Spinal cord (tissue), 10 donors: ENCODE results near the gene ARMC9. TPM values are rescaled to one million over a fixed set of nuclear protein-coding genes. Genes with fewer than 3 reads are reported as not detected.

ENCODE experiments used
- DNase-seq, 6 donors: peaks; one replicate each; pipeline versions ENCODE4 v3.0.0 to v3.0.0-alpha.2; 2013 to 2015; ENCODE audit warnings: low spot score in 6 of 6, low read depth in 4 of 6
- H3K27ac ChIP-seq: one replicate; pipeline ENCODE4 v1.5.1; 2013; ENCODE audit warnings: low read depth, low read length, control low read depth
- H3K27me3 ChIP-seq: one replicate; pipeline ENCODE4 v1.6.1; 2013; ENCODE audit warnings: low read length; ENCODE audit not compliant: control insufficient read depth, insufficient read depth
- H3K36me3 ChIP-seq: one replicate; pipeline ENCODE4 v1.6.1; 2013; ENCODE audit warnings: low read length; ENCODE audit not compliant: control insufficient read depth, insufficient read depth
- H3K4me1 ChIP-seq: one replicate; pipeline ENCODE4 v1.6.1; 2013; ENCODE audit warnings: low read length; ENCODE audit not compliant: control insufficient read depth, insufficient read depth
- H3K4me3 ChIP-seq: one replicate; pipeline ENCODE4 v1.5.1; 2013; ENCODE audit warnings: low read depth, low read length, control low read depth
- H3K9me3 ChIP-seq: one replicate; pipeline ENCODE4 v1.6.1; 2013; ENCODE audit warnings: low read length; ENCODE audit not compliant: control insufficient read depth, insufficient read depth
- WGBS: methylation state at CpG from one replicate; pipeline ENCODE4 v1.1.5; 2013; ENCODE audit warnings: missing lambda C conversion rate; ENCODE audit not compliant: insufficient coverage; 5-methylcytosine and 5-hydroxymethylcytosine counted together
- polyA plus RNA-seq, 2 donors: library from polyadenylated mRNA; unstranded; fragments of 120-200 nt; gene quantifications; one replicate each; pipeline ENCODE4 v1.2.1, GENCODE V29; 2013; ENCODE audit not compliant: insufficient read length in 2 of 2
- total RNA-seq, 2 donors: library from RNA; depleted of rRNA in 1 of 2; stranded (reverse); fragments of 120-200 nt in 1 of 2; fragments of >200 nt in 1 of 2; gene quantifications; one replicate each; pipeline versions ENCODE4 v1.2.3 to v1.2.4, GENCODE V29; 2013 to 2014
- donor health status: healthy.

The ARMC9 gene
- total and polyA plus RNA-seq, 4 donors: 14.4 to 27.6 (median 21.3) TPM

DNA sequence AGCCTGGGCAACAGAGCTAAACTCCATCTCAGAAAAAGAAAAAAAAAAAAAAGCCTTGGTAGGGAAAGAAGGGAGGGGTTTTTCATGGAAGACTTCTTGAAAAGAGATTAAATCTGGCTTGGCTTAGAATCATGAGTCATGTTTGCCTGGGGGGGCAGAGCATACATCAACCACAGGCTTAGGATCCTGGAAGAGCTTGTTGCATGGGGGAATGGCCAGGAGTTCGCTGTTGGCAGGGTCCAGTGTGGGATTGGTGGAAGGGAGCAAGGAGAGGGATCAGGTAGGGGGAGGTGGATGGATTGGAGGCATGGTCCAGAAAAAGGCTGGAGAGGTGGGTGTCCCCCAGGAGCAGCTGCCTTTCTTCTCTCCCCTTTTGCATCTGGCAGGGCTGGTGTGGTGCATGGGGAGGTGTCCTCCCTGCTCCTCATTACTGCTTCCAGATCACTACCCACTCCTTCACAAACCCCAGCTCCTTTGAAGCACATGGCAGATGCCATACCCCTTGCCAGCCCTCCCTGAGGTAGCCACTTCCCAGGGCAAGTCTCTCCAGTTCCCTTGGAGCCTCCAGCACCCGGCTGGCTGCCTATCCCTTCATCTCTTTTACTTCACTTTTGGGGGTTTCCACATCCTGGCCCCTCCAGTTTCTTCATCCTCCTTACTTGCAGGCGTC is 2.5 kb downstream of the ARMC9 start:
- no peak for DNase-seq
- Histone ChIP-seq H3K4me3 (no peak overlapping the region), H3K4me1 (peaks cover 14% of the 10 kb centered on the region), H3K9me3 (no peaks in the 10 kb centered on the region), H3K36me3 (peaks cover 17% of the 10 kb centered on the region), H3K27me3 (no peaks in the 10 kb centered on the region), H3K27ac (no peak overlapping the region)
- WGBS: 90% methylated on average over 3 of the region's 3 CpGs

DNA sequence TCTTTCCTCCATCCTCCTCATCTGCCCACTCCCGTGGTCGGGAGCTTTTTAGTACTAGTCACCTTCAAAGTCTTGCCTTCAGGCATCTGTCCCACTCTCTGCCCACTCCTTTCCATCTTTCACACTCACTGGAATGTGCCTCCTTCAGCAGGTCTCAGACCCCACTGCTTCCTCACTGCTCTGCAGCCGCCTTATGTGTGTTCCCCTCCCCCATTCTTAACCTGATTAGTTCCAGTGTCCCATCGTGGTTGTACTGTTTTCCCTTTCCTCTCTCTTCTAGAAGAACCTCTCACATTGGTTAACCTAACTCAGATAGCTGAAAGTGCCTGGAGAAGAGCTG is 3.0 kb downstream of the ARMC9 start:
- no peaks in the 10 kb centered on the region for H3K27me3 ChIP-seq
- no peaks in the 10 kb centered on the region for H3K9me3 ChIP-seq
- H3K4me1 ChIP-seq: peaks cover 14% of the 10 kb centered on the region
- no peak for DNase-seq
- H3K27ac ChIP-seq: no peak overlapping the region
- H3K36me3 ChIP-seq: peaks cover 17% of the 10 kb centered on the region
- 87% methylated on average over 3 of the region's 4 CpGs for WGBS
- no peak overlapping the region for H3K4me3 ChIP-seq

DNA sequence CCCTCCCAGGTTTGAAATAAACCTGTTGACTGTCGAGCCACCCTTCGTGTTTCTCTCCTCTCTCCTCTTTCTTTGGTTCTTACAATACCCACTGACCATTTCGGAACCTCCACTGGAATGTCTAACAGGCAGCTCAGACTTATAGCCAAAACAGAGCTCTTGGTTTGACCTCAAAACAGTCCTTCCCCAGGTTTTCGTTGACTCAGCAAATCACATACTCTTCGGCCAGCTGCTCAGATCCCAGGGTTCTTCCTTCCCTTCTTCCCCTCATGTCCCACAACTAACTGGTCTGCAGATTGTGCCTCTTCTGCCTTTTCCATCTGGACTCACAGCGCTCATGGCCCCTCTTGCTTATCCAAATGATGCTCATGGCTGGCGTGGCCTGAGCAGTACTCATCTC is 4.7 kb downstream of the ARMC9 start:
- no peak for DNase-seq
- no peak overlapping the region for H3K4me3 ChIP-seq
- peaks cover 23% of the 10 kb centered on the region for H3K36me3 ChIP-seq
- H3K27ac ChIP-seq: no peak overlapping the region
- H3K9me3 ChIP-seq: no peaks in the 10 kb centered on the region
- H3K27me3 ChIP-seq: no peaks in the 10 kb centered on the region
- 93% methylated on average over 7 of the region's 7 CpGs for WGBS
- peaks cover 9% of the 10 kb centered on the region for H3K4me1 ChIP-seq

DNA sequence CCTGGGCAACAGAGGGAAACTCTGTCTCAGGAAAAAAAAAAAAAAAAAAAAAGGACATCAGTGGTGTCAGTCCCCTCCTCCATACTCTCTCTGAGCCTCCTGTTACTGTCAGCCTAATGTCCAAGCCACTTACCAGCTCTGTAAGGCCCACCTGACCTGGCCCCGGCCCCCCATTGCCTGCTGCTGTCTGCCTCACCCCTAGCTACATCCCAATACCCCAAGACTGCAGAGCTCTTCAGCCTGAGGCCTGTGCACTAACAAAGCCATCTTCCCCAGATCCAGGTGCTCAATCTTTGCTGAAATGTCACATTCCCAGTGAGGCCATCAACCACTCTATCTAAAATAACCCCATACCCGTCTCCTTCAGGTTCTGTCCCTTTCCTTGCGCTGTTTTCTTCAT is 5.7 kb downstream of the ARMC9 start:
- H3K4me1 ChIP-seq: peaks cover 7% of the 10 kb centered on the region
- H3K9me3 ChIP-seq: no peaks in the 10 kb centered on the region
- DNase-seq: no peak
- no peaks in the 10 kb centered on the region for H3K27me3 ChIP-seq
- peaks cover 31% of the 10 kb centered on the region for H3K36me3 ChIP-seq
- H3K27ac ChIP-seq: no peak overlapping the region
- 92% methylated on average over 3 of the region's 3 CpGs for WGBS
- no peak overlapping the region for H3K4me3 ChIP-seq

DNA sequence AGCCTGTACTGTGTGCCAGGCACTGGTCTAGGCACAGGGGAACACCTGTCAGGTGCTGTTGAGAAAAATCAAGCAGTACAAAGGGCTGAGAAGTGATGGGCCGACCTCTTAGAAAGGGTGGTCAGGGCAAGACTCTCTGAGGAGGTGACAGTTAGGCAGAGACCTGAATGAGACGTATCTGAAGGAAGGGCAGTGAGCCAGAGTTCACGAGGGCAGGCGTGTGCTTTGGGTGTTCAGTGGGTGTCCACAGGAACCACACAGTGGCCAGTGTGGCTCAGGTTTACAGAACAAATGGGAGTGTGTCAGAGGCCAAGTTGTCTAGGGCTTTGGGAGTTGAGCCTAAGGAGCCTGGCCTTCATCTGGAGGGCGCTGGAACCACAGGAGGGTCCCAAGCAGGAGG is 6.2 kb downstream of the ARMC9 start:
- H3K27me3 ChIP-seq: no peaks in the 10 kb centered on the region
- no peak overlapping the region for H3K27ac ChIP-seq
- DNase-seq: no peak
- H3K4me1 ChIP-seq: peaks cover 3% of the 10 kb centered on the region
- H3K9me3 ChIP-seq: no peaks in the 10 kb centered on the region
- no peak overlapping the region for H3K4me3 ChIP-seq
- H3K36me3 ChIP-seq: peaks cover 34% of the 10 kb centered on the region
- WGBS: 92% methylated on average over 4 of the region's 5 CpGs

DNA sequence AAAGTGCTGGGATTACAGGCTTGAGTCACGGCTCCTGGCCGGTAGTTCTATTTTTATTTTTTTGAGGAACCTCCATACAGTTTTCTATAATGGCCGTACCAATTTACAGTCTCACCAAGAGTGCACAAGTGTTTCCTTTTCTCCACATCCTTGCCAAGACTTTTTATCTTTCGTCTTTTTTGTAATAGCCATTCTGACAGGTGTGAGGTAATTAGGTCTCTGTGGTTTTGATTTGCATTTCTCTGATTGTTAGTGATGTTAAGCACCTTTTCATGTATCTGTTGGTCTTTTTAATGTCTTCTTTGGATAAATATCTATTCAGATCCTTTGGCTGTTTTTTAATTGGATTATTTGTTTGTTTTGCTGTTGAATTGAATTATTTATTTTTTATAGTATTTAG is 9.3 kb downstream of the ARMC9 start:
- DNase-seq: no peak
- Histone ChIP-seq H3K9me3 (no peaks in the 10 kb centered on the region), H3K36me3 (peaks cover 37% of the 10 kb centered on the region), H3K27ac (no peak overlapping the region), H3K27me3 (no peaks in the 10 kb centered on the region), H3K4me1 (no peaks in the 10 kb centered on the region), H3K4me3 (no peak overlapping the region)
- 85% methylated on average over 2 of the region's 4 CpGs for WGBS

DNA sequence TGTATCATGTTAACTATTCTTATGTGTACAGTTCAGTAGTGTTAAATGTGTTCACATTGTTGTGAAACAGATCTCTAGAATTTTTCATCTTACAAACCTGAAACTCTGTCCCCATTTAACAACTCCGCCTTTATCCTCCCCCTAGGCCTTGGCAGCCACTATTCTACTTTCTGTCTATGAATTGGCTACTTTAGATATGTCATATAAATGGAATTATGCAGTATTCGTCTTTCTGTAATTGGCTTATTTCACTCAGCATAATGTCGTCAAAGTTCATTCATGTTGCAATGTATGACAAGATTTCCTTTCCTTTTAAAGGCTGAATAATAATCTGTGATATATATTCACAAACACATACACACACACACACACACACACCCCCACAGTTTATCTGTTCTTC is 12.4 kb downstream of the ARMC9 start:
- H3K27ac ChIP-seq: no peak overlapping the region
- H3K9me3 ChIP-seq: no peaks in the 10 kb centered on the region
- no CpG with 5 or more reads among the region's 3 CpGs for WGBS
- no peaks in the 10 kb centered on the region for H3K4me1 ChIP-seq
- no peaks in the 10 kb centered on the region for H3K27me3 ChIP-seq
- peaks cover 37% of the 10 kb centered on the region for H3K36me3 ChIP-seq
- no peak overlapping the region for H3K4me3 ChIP-seq
- no peak for DNase-seq

DNA sequence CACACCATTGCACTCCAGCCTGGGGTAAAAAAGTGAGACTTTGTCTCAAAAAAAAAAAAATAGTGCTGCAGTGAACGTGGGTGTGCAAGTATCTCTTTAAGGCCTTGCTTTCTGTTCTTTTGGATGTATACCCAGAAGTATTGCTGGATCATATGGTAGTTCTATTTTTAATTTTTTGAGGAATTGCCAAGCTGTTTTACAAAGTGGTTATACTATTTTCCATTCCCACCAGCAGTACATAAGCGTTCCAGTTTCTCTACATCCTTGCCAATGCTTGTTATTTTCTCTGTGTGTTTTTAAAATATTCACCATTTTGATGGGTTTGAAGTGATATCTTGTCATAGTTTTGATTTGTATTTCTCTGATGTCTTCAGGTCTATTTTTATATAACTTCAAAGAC is 13.1 kb downstream of the ARMC9 start:
- WGBS: no CpG with 5 or more reads among the region's 2 CpGs
- H3K27ac ChIP-seq: no peak overlapping the region
- H3K4me1 ChIP-seq: no peaks in the 10 kb centered on the region

DNA sequence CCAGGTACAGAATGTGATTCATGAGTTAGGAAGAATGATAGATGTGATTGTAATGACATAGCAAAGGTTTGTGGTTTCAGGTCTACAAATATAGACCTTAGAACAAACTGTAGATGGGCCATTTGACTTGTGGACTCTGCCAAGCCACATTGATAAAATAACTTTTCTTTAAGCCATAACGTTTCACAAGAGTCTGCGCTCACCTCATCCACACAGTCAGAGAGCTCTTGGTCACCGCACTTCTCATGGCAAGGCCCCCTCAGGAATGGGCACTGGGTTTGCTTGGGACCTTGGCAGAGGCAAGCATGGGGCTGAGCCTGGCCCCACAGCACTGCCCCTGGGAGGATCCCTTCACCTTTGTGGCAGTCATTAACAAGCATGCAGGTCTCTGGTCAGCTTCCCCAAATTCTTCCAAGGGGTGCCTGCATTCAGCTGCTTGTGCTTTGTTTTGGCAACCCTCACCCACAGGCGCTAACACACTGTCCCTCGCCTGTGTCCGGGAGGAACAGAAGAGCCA is 14.0 kb downstream of the ARMC9 start:
- 100% methylated on average over 3 of the region's 6 CpGs for WGBS
- Histone ChIP-seq H3K4me1 (no peaks in the 10 kb centered on the region), H3K36me3 (peaks cover 35% of the 10 kb centered on the region), H3K27me3 (no peaks in the 10 kb centered on the region), H3K9me3 (no peaks in the 10 kb centered on the region), H3K27ac (no peak overlapping the region), H3K4me3 (no peak overlapping the region)
- DNase-seq: no peak

More for the DNA sequence above, 13.1 kb downstream of the ARMC9 start:
- Histone ChIP-seq H3K9me3 (no peaks in the 10 kb centered on the region), H3K36me3 (peaks cover 37% of the 10 kb centered on the region), H3K4me3 (no peak overlapping the region), H3K27me3 (no peaks in the 10 kb centered on the region)
- DNase-seq: peak in 1 of 6 donors; percentile 63

DNA sequence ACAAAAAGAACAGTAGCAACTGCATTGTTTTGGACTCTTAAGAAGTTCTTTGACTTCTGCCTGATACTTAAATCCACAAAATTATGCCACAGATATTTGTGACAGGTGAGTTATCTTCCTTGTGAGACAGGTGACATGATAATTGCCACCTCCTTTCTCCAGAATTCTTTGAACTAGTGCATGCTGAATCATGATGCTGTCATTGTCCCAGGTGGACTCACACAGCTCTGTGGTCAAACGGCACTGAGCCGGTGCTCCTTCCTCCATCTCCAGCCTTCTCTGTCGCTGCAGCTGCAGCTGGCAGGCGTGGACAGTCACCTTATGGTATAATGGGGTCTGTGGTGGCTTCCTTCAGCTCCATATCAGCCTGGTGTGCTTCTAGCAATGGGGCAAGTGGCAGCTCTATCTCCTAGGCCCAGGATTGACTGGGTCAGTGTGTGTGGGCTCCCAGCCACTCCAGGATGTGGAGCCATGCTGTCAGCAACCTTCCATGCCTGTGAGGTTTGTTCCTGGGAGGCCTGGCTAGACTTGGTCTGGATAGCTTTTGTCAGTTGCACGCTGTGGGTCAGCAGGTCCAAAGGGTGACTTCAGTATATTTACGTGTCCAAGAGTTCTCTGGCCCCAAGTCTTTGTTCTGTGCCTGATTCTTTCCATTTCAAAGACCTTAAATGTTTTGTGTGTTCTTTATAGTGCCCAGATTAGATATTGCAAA is 15.7 kb downstream of the ARMC9 start:
- H3K4me3 ChIP-seq: no peak overlapping the region
- H3K4me1 ChIP-seq: no peaks in the 10 kb centered on the region
- H3K27me3 ChIP-seq: no peaks in the 10 kb centered on the region
- no CpG with 5 or more reads among the region's 6 CpGs for WGBS
- H3K36me3 ChIP-seq: peaks cover 29% of the 10 kb centered on the region
- no peaks in the 10 kb centered on the region for H3K9me3 ChIP-seq
- no peak for DNase-seq
- H3K27ac ChIP-seq: no peak overlapping the region
